HL-60 (cell line): ENCODE data around the gene PARD3.

ENCODE experiments used
- DNase-seq, 2 experiments: peaks; one replicate each; pipeline ENCODE4 v3.0.0-alpha.2; 2010 to 2020; ENCODE audit warnings: low read depth in 1 of 2, low spot score in 1 of 2
- H3K27ac ChIP-seq: fragments of 250-450 bp; sonication (Bioruptor Pico); replicated peaks from 2 replicates; pipeline ENCODE4 v1.5.1; 2020; ENCODE audit warnings: mild to moderate bottlenecking, moderate library complexity
- H3K27me3 ChIP-seq: fragments of 250-450 bp; sonication (Bioruptor Pico); 2 replicates; pipeline ENCODE4 v1.5.1; 2021; ENCODE audit warnings: mild to moderate bottlenecking, moderate library complexity; ENCODE audit not compliant: insufficient read depth, poor library complexity, severe bottlenecking
- H3K4me3 ChIP-seq: replicated peaks from 2 replicates; pipeline ENCODE4 v1.5.1; 2011; ENCODE audit warnings: mild to moderate bottlenecking, control low read depth, low read length; ENCODE audit not compliant: insufficient read depth
- CTCF ChIP-seq: IDR thresholded peaks from one replicate; pipeline ENCODE4 v1.5.1; 2011; ENCODE audit warnings: low read length, control low read depth, inconsistent platforms; ENCODE audit not compliant: insufficient read depth
- GABPA ChIP-seq: IDR thresholded peaks from 2 replicates; pipeline ENCODE4 v1.6.1; 2012; ENCODE audit warnings: low read depth
- POLR2AphosphoS5 ChIP-seq: IDR thresholded peaks from 2 replicates; pipeline ENCODE4 v1.6.1; 2012; ENCODE audit warnings: low read depth
- REST ChIP-seq: IDR thresholded peaks from 2 replicates; pipeline ENCODE4 v1.6.1; 2012; ENCODE audit warnings: low read depth; ENCODE audit not compliant: insufficient replicate concordance
- SPI1 ChIP-seq: IDR thresholded peaks from 2 replicates; pipeline ENCODE4 v1.6.1; 2012; ENCODE audit warnings: low read depth, mild to moderate bottlenecking, borderline replicate concordance

The PARD3 gene

GRCh38 chr10:34281661-34282582 lies 533.2 kb downstream of the PARD3 start:
- H3K27me3 ChIP-seq = no peaks in the 10 kb centered on the region
- TF ChIP-seq REST (no peak), POLR2AphosphoS5 (no peak), GABPA (no peak)
- DNase-seq = no peak
- no peak overlapping the region for H3K4me3 ChIP-seq
- no peak overlapping the region for H3K27ac ChIP-seq

GRCh38 chr10:34280599-34281374 lies 534.3 kb downstream of the PARD3 start:
- Histone ChIP-seq H3K27ac (no peak overlapping the region), H3K4me3 (no peak overlapping the region), H3K27me3 (no peaks in the 10 kb centered on the region)
- no peak for TF ChIP-seq POLR2AphosphoS5
- no peak for TF ChIP-seq CTCF
- TF ChIP-seq REST = no peak
- TF ChIP-seq SPI1 = no peak
- no peak for TF ChIP-seq GABPA
- DNase-seq = no peak

GRCh38 chr10:34275626-34276130 lies 539.4 kb downstream of the PARD3 start:
- TF ChIP-seq POLR2AphosphoS5 = no peak
- no peak for TF ChIP-seq CTCF
- no peak for TF ChIP-seq SPI1
- no peak for TF ChIP-seq GABPA
- TF ChIP-seq REST = no peak
- Histone ChIP-seq H3K4me3 (no peak overlapping the region), H3K27me3 (no peaks in the 10 kb centered on the region), H3K27ac (no peak overlapping the region)
- no peak for DNase-seq
